K562 (cell line): ENCODE measurements around the gene GRPEL2. TPM values are rescaled to one million over a fixed set of nuclear protein-coding genes. Genes with fewer than 3 reads are reported as not detected.

ENCODE experiments used
- CREB1 ChIP-seq, 2 experiments: sonication (generic) in 1 of 2; formaldehyde crosslinking in 1 of 2; IDR thresholded peaks; 2 replicates each; pipeline versions ENCODE4 v1.6.1 to v1.8.0; 2012 to 2022; ENCODE audit warnings: inconsistent platforms in 1 of 2, mild to moderate bottlenecking in 1 of 2, missing genetic modification reagents in 1 of 2, moderate library complexity in 1 of 2
- DNMT1 ChIP-seq: fragments of 450-650 bp; IDR thresholded peaks from 2 replicates; pipeline ENCODE4 v1.6.1; 2016; ENCODE audit warnings: antibody characterized with exemption, mild to moderate bottlenecking
- E2F6 ChIP-seq, 2 experiments: IDR thresholded peaks; 2 replicates each; pipeline ENCODE4 v1.6.1; 2011; ENCODE audit warnings: borderline replicate concordance in 1 of 2, control low read depth in 1 of 2, low read depth in 1 of 2, low read length in 1 of 2, mild to moderate bottlenecking in 1 of 2, mixed read lengths in 1 of 2, moderate library complexity in 1 of 2; ENCODE audit not compliant: insufficient read depth in 1 of 2, insufficient read length in 1 of 2, poor library complexity in 1 of 2, severe bottlenecking in 1 of 2; ENCODE audit errors: extremely low read depth in 1 of 2
- EGR1 ChIP-seq: fragments of 450-650 bp; conservative IDR thresholded peaks from 2 replicates; pipeline ENCODE4 v1.6.1; 2017; ENCODE audit warnings: mild to moderate bottlenecking
- ETV1 ChIP-seq: fragments of 450-650 bp; conservative IDR thresholded peaks from 2 replicates; pipeline ENCODE4 v1.6.1; 2016; ENCODE audit warnings: missing genetic modification characterization, control low read depth, low read depth, missing compliant biosample characterization
- MEF2D ChIP-seq: conservative IDR thresholded peaks from 2 replicates; pipeline ENCODE4 v1.6.1; 2016; ENCODE audit warnings: low read depth, missing genetic modification characterization, missing compliant biosample characterization
- RBBP5 ChIP-seq: fragments of 200-600 bp; sonication (generic); IDR thresholded peaks from 2 replicates; pipeline ENCODE4 v1.6.1; 2012; ENCODE audit warnings: borderline replicate concordance, mild to moderate bottlenecking, low read length, control low read depth, inconsistent platforms; ENCODE audit not compliant: insufficient read depth, poor library complexity, severe bottlenecking
- RBM22 ChIP-seq: fragments of 200-400 bp; formaldehyde crosslinking; IDR thresholded peaks from 2 replicates; pipeline ENCODE4 v1.6.1; 2018; ENCODE audit warnings: low read length, low read depth; ENCODE audit not compliant: poor library complexity, severe bottlenecking
- RNF2 ChIP-seq: sonication (generic); IDR thresholded peaks from 2 replicates; pipeline ENCODE4 v1.6.1; 2016
- SAP30 ChIP-seq: fragments of 200-600 bp; sonication (generic); IDR thresholded peaks from 2 replicates; pipeline ENCODE4 v1.6.1; 2012; ENCODE audit warnings: borderline replicate concordance, low read depth, mild to moderate bottlenecking, moderate library complexity, low read length, control low read depth, inconsistent platforms; ENCODE audit not compliant: insufficient read depth, poor library complexity, severe bottlenecking
- SIX5 ChIP-seq, 2 experiments: IDR thresholded peaks; 2 replicates each; pipeline ENCODE4 v1.6.1; 2011; ENCODE audit warnings: low read length in 2 of 2, borderline replicate concordance in 1 of 2, low read depth in 1 of 2, mild to moderate bottlenecking in 1 of 2, moderate library complexity in 1 of 2; ENCODE audit not compliant: insufficient read depth in 1 of 2
- TCF7L2 ChIP-seq: fragments of 150-350 bp; IDR thresholded peaks from 2 replicates; pipeline ENCODE4 v1.6.1; 2016; ENCODE audit warnings: low read depth, mild to moderate bottlenecking, low read length, moderate library complexity
- ZNF699 ChIP-seq: fragments of 250-450 bp; sonication (Bioruptor Pico); IDR thresholded peaks from 2 replicates; pipeline ENCODE4 v1.8.0; 2021; ENCODE audit warnings: mild to moderate bottlenecking, moderate library complexity; ENCODE audit not compliant: insufficient replicate concordance
- polyA plus RNA-seq, 8 experiments: library from polyadenylated mRNA; depleted of rRNA in 4 of 8; stranded (reverse) in 5 of 8; unstranded in 3 of 8; fragments of >200 nt; fragmentation: Nextera tagmentation in 2 of 8; fragmentation: Illumina TruSeq in 1 of 8; extraction: Ambion mirVana in 2 of 8; extraction: Trizol in 1 of 8; gene quantifications; 2 replicates each; pipeline versions ENCODE4 v1.2.1 to v1.2.3, GENCODE V29; 2011 to 2014; ENCODE audit warnings: inconsistent platforms in 1 of 8, missing spikeins in 1 of 8
- total RNA-seq, 7 experiments: library from RNA; depleted of rRNA in 6 of 7; stranded (reverse); fragments of >200 nt in 6 of 7; fragmentation: Illumina TruSeq in 2 of 7; extraction: Trizol in 2 of 7; gene quantifications; 2 replicates each; pipeline versions ENCODE4 v1.2.1 to v1.2.3, GENCODE V29; 2011 to 2021; ENCODE audit warnings: low replicate concordance in 1 of 7
- TF ChIP-seq, protein P1 (sequence below), 2 experiments: IDR thresholded peaks; 2 replicates each; pipeline ENCODE4 v1.6.1; 2012; ENCODE audit warnings: improper control_type of control experiment in 2 of 2, low read depth in 2 of 2, low read length in 2 of 2, borderline replicate concordance in 1 of 2
- TF ChIP-seq, protein P2 (sequence below): fragments of 450-650 bp; formaldehyde crosslinking; IDR thresholded peaks from 2 replicates; pipeline ENCODE4 v1.4.0; 2020; ENCODE audit warnings: mild to moderate bottlenecking, moderate library complexity
- TF ChIP-seq, protein P3 (sequence below), 2 experiments: fragments of 250-450 bp in 1 of 2; fragments of 450-650 bp in 1 of 2; sonication (Bioruptor Pico) in 1 of 2; IDR thresholded peaks; 2 replicates each; pipeline versions ENCODE4 v1.6.1 to v1.8.0; 2016 to 2021; ENCODE audit warnings: mild to moderate bottlenecking in 2 of 2, moderate library complexity in 2 of 2, missing compliant biosample characterization in 1 of 2, missing genetic modification characterization in 1 of 2
- TF ChIP-seq, protein P4 (sequence below): sonication (generic); formaldehyde crosslinking; IDR thresholded peaks from 2 replicates; pipeline ENCODE4 v1.8.0; 2022; ENCODE audit warnings: missing genetic modification reagents, mild to moderate bottlenecking, moderate library complexity, borderline replicate concordance

GRPEL2 gene
- total and polyA plus RNA-seq, 9 of the 15 experiments (the other 6 are each of a cell fraction or from before 2014, with no cell fraction given), result 11.2 to 40.5 (median 25.8) TPM

GRCh38 chr5:149345147-149345891, at the start of gene GRPEL2 (continued):
- TF ChIP-seq, protein P1, sequence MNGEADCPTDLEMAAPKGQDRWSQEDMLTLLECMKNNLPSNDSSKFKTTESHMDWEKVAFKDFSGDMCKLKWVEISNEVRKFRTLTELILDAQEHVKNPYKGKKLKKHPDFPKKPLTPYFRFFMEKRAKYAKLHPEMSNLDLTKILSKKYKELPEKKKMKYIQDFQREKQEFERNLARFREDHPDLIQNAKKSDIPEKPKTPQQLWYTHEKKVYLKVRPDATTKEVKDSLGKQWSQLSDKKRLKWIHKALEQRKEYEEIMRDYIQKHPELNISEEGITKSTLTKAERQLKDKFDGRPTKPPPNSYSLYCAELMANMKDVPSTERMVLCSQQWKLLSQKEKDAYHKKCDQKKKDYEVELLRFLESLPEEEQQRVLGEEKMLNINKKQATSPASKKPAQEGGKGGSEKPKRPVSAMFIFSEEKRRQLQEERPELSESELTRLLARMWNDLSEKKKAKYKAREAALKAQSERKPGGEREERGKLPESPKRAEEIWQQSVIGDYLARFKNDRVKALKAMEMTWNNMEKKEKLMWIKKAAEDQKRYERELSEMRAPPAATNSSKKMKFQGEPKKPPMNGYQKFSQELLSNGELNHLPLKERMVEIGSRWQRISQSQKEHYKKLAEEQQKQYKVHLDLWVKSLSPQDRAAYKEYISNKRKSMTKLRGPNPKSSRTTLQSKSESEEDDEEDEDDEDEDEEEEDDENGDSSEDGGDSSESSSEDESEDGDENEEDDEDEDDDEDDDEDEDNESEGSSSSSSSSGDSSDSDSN (IDR thresholded peaks at IDR 0.05; ENCODE audit: borderline replicate concordance in 1 of 2, low read depth in 2 of 2, low read length in 2 of 2), result peak; percentile 84 to 93
- TF ChIP-seq EGR1 (peak; percentile 82), MEF2D (tag) (peak; percentile 63; the same call in 1 of the 2 replicates), RNF2 (peak; percentile 78; the same call in 1 of the 2 replicates), RBBP5 (peak; percentile 58), SAP30 (peak; percentile 46), RBM22 (peak; percentile 49), TCF7L2 (0 out of 2 replicates have a peak, but pooled peaks have one; percentile 6), CREB1 (IDR thresholded peaks at IDR 0.05) (peak; percentile 71; the same call in 1 of the 2 replicates), CREB1 (CRISPR knock-in tag; IDR thresholded peaks at IDR 0.05) (no peak; the same call in 1 of the 2 replicates), ETV1 (tag) (peak; percentile 99), DNMT1 (no peak), SIX5 (IDR thresholded peaks at IDR 0.05; ENCODE audit: borderline replicate concordance in 1 of 2, insufficient read depth in 1 of 2, low read depth in 1 of 2, low read length in 2 of 2) (peak; percentile 31 to 41; a peak in 3 of 4 replicates), E2F6 (IDR thresholded peaks at IDR 0.05; ENCODE audit: borderline replicate concordance in 1 of 2, extremely low read depth in 1 of 2, insufficient read depth in 1 of 2, insufficient read length in 1 of 2, low read depth in 1 of 2, low read length in 1 of 2, poor library complexity in 1 of 2, severe bottlenecking in 1 of 2) (peak; percentile 80 to 88), ZNF699 (CRISPR knock-in tag) (no peak)
- TF ChIP-seq, protein P2, sequence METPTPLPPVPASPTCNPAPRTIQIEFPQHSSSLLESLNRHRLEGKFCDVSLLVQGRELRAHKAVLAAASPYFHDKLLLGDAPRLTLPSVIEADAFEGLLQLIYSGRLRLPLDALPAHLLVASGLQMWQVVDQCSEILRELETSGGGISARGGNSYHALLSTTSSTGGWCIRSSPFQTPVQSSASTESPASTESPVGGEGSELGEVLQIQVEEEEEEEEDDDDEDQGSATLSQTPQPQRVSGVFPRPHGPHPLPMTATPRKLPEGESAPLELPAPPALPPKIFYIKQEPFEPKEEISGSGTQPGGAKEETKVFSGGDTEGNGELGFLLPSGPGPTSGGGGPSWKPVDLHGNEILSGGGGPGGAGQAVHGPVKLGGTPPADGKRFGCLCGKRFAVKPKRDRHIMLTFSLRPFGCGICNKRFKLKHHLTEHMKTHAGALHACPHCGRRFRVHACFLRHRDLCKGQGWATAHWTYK (CRISPR knock-in tag), result 0 out of 2 replicates have a peak, but pooled peaks have one; percentile 60
- TF ChIP-seq, protein P3, sequence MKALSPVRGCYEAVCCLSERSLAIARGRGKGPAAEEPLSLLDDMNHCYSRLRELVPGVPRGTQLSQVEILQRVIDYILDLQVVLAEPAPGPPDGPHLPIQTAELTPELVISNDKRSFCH (CRISPR knock-in tag; IDR thresholded peaks at IDR 0.05), result no peak
- TF ChIP-seq, protein P3 (tag; IDR thresholded peaks at IDR 0.05), result peak; percentile 62; the same call in 1 of the 2 replicates
- TF ChIP-seq, protein P4, sequence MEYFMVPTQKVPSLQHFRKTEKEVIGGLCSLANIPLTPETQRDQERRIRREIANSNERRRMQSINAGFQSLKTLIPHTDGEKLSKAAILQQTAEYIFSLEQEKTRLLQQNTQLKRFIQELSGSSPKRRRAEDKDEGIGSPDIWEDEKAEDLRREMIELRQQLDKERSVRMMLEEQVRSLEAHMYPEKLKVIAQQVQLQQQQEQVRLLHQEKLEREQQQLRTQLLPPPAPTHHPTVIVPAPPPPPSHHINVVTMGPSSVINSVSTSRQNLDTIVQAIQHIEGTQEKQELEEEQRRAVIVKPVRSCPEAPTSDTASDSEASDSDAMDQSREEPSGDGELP (CRISPR knock-in tag), result peak; percentile 91
